Prostate gland (tissue), 2 donors: ENCODE measurements around the gene CGNL1. TPM values are rescaled to one million over a fixed set of nuclear protein-coding genes. Genes with fewer than 3 reads are reported as not detected.

Experiments used
- DNase-seq: peaks from one replicate; pipeline ENCODE4 v3.0.0-alpha.2; 2019; ENCODE audit warnings: low spot score
- H3K27ac ChIP-seq, 2 donors: fragments of 200-600 bp; sonication (generic); 2 replicates each; pipeline ENCODE4 v1.5.1; 2017 to 2019
- H3K27me3 ChIP-seq: fragments of 200-600 bp; sonication (generic); replicated peaks from 2 replicates; pipeline ENCODE4 v1.5.1; 2019; ENCODE audit not compliant: insufficient read depth
- H3K36me3 ChIP-seq, 2 donors: fragments of 200-600 bp; sonication (generic); 1 replicate in 1 of 2; 2 replicates in 1 of 2; pipeline versions ENCODE4 v1.5.1 to v1.8.1; 2017 to 2019
- H3K4me1 ChIP-seq: fragments of 200-600 bp; sonication (generic); replicated peaks from 2 replicates; pipeline ENCODE4 v1.5.1; 2019
- H3K4me3 ChIP-seq, 2 donors: fragments of 200-600 bp; sonication (generic); 2 replicates each; pipeline ENCODE4 v1.5.1; 2017 to 2019
- H3K9me3 ChIP-seq: fragments of 200-600 bp; sonication (generic); 2 replicates; pipeline ENCODE4 v1.5.1; 2017
- CTCF ChIP-seq, 4 experiments: fragments of 200-600 bp in 2 of 4; fragments of 450-650 bp in 2 of 4; sonication (generic) in 2 of 4; IDR thresholded peaks; 1 replicate in 3 of 4; 2 replicates in 1 of 4; pipeline ENCODE4 v1.5.1; 2016 to 2019; ENCODE audit warnings: antibody characterized with exemption in 4 of 4, mild to moderate bottlenecking in 2 of 4, moderate library complexity in 2 of 4
- POLR2A ChIP-seq: fragments of 450-650 bp; IDR thresholded peaks from one replicate; pipeline ENCODE4 v1.6.1; 2016; ENCODE audit warnings: antibody characterized with exemption, mild to moderate bottlenecking
- POLR2AphosphoS5 ChIP-seq: sonication (generic); formaldehyde crosslinking; IDR thresholded peaks from one replicate; pipeline ENCODE4 v1.6.1; 2017; ENCODE audit warnings: antibody characterized with exemption
- WGBS: methylation state at CpG from one replicate; pipeline ENCODE4 v1.1.5; 2018; 5-methylcytosine and 5-hydroxymethylcytosine counted together
- intact Hi-C: fragments of 100-400 bp; cut with DNase I; formaldehyde crosslinking; loops from one replicate; pipeline ENCODE4 v1.14.2; 2022
- total RNA-seq, 2 donors: library from RNA; depleted of rRNA; stranded (reverse); fragments of >200 nt; gene quantifications; one replicate each; pipeline ENCODE4 v1.1.0, GENCODE V29; 2016

Gene CGNL1
- total RNA-seq, 2 donors from 2014 or later, result 49.0 to 65.6 TPM

- Histone ChIP-seq H3K4me1 (no peaks in the 10 kb centered on the region), H3K27me3 (no peaks in the 10 kb centered on the region), H3K36me3 (no peaks in the 10 kb centered on the region), H3K9me3 (no peaks in the 10 kb centered on the region), H3K4me3 (no peak overlapping the region), H3K27ac (no peak overlapping the region)
- intact Hi-C loops, result loop anchor here (10.0 kb wide), 1 partner anchor 301 kb away; no protein-coding TSS in a partner anchor
- no peak for DNase-seq
- 92% methylated on average over 6 of the region's 6 CpGs for WGBS
- TF ChIP-seq POLR2A, result no peak
- TF ChIP-seq CTCF (IDR thresholded peaks at IDR 0.05), result no peak
- TF ChIP-seq POLR2AphosphoS5, result no peak
These were observed 187.1 kb downstream of the CGNL1 start for GRCh38 chr15:57563416-57563815.

- TF ChIP-seq CTCF (IDR thresholded peaks at IDR 0.05) (no peak), POLR2A (no peak), POLR2AphosphoS5 (no peak)
- DNase-seq, result no peak
- H3K4me1 ChIP-seq, result no peaks in the 10 kb centered on the region
- WGBS, result 38% methylated on average over 10 of the region's 10 CpGs
- H3K36me3 ChIP-seq, result no peaks in the 10 kb centered on the region
- intact Hi-C loops, result loop anchor here (10.0 kb wide), 1 partner anchor 299 kb away; no protein-coding TSS in a partner anchor
- no peak overlapping the region for H3K27ac ChIP-seq
- H3K9me3 ChIP-seq, result no peaks in the 10 kb centered on the region
- no peaks in the 10 kb centered on the region for H3K27me3 ChIP-seq
- no peak overlapping the region for H3K4me3 ChIP-seq
These were observed 189.0 kb downstream of the CGNL1 start for GRCh38 chr15:57565311-57565710.

- Histone ChIP-seq H3K27ac (no peak overlapping the region), H3K4me3 (no peak overlapping the region), H3K4me1 (no peaks in the 10 kb centered on the region), H3K27me3 (no peaks in the 10 kb centered on the region), H3K9me3 (no peaks in the 10 kb centered on the region), H3K36me3 (no peaks in the 10 kb centered on the region)
- TF ChIP-seq POLR2AphosphoS5, result peak; percentile 79
- no peak for TF ChIP-seq CTCF (IDR thresholded peaks at IDR 0.05)
- peak; percentile 62 for DNase-seq
- intact Hi-C loops, result loop anchor here (10.0 kb wide), 1 partner anchor 298 kb away; no protein-coding TSS in a partner anchor
- 24% methylated on average over 4 of the region's 4 CpGs for WGBS
These were observed 190.5 kb downstream of the CGNL1 start for GRCh38 chr15:57566834-57567233.

- no peaks in the 10 kb centered on the region for H3K27me3 ChIP-seq
- intact Hi-C loops, result loop anchor here (10.0 kb wide), 1 partner anchor 297 kb away; no protein-coding TSS in a partner anchor
- H3K36me3 ChIP-seq, result no peaks in the 10 kb centered on the region
- no peak overlapping the region for H3K4me3 ChIP-seq
- H3K9me3 ChIP-seq, result no peaks in the 10 kb centered on the region
- H3K27ac ChIP-seq, result no peak overlapping the region
- TF ChIP-seq POLR2AphosphoS5 (no peak), POLR2A (no peak), CTCF (IDR thresholded peaks at IDR 0.05) (no peak)
- 77% methylated on average over 3 of the region's 3 CpGs for WGBS
- DNase-seq, result no peak
- no peaks in the 10 kb centered on the region for H3K4me1 ChIP-seq
These were observed 191.6 kb downstream of the CGNL1 start for GRCh38 chr15:57567891-57568290.

- no peaks in the 10 kb centered on the region for H3K4me1 ChIP-seq
- intact Hi-C loops, result loop anchor here (10.0 kb wide), 1 partner anchor 297 kb away; no protein-coding TSS in a partner anchor
- no peaks in the 10 kb centered on the region for H3K9me3 ChIP-seq
- TF ChIP-seq CTCF (IDR thresholded peaks at IDR 0.05), result no peak
- TF ChIP-seq POLR2A, result no peak
- no peak for TF ChIP-seq POLR2AphosphoS5
- 92% methylated on average over 2 of the region's 2 CpGs for WGBS
- no peak overlapping the region for H3K4me3 ChIP-seq
- H3K27me3 ChIP-seq, result no peaks in the 10 kb centered on the region
- no peak overlapping the region for H3K27ac ChIP-seq
- no peak for DNase-seq
- H3K36me3 ChIP-seq, result no peaks in the 10 kb centered on the region
These were observed 192.0 kb downstream of the CGNL1 start for GRCh38 chr15:57568299-57568698.
